ENCODE results near the gene UBXN4. TPM values are rescaled to one million over a fixed set of nuclear protein-coding genes. Genes with fewer than 3 reads are reported as not detected.
"Not testable (repeated sequence)": the region's sequence is repeated elsewhere in the genome, so short reads cannot be mapped to it uniquely, and the experiment has no call there.

UBXN4 gene
- total and polyA plus RNA-seq, 2 donors from 2014 or later, result 33.0 to 96.8 TPM

- no peaks in the 10 kb centered on the region for H3K27me3 ChIP-seq (ENCODE audit: control insufficient read depth, insufficient read depth, low read length)
- no peak for TF ChIP-seq CTCF (IDR thresholded peaks at IDR 0.05; ENCODE audit: borderline replicate concordance, extremely low read depth, insufficient read depth)
- FAIRE-seq, result no peak
- no peaks in the 10 kb centered on the region for H3K9me3 ChIP-seq (ENCODE audit: control insufficient read depth in 2 of 3, insufficient read depth in 1 of 3, low read length in 3 of 3)
- H3K27ac ChIP-seq (ENCODE audit: low read depth in 2 of 2, low read length in 2 of 2), result no peak overlapping the region
- no peak for DNase-seq
- H3K9ac ChIP-seq (ENCODE audit: low read length in 3 of 3), result no peak overlapping the region
- intact Hi-C loops (cut with DNase I), result no loop called here
- H3K4me1 ChIP-seq (ENCODE audit: control insufficient read depth in 2 of 3, insufficient read depth in 2 of 3, low read depth in 1 of 3, low read length in 3 of 3), result no peaks in the 10 kb centered on the region
- H3K4me3 ChIP-seq (ENCODE audit: low read length in 3 of 3), result no peak overlapping the region
- H3K36me3 ChIP-seq (ENCODE audit: control insufficient read depth in 2 of 3, insufficient read depth in 3 of 3, low read length in 3 of 3), result no peaks in the 10 kb centered on the region
Observed at GRCh38 chr2:135708159-135708558, 33.5 kb upstream of the UBXN4 start.

- no peak for FAIRE-seq
- peak; percentile 97 for TF ChIP-seq CTCF (IDR thresholded peaks at IDR 0.05; ENCODE audit: borderline replicate concordance, extremely low read depth, insufficient read depth)
- Histone ChIP-seq H3K9ac (ENCODE audit: low read length in 3 of 3) (no peak overlapping the region), H3K4me3 (ENCODE audit: low read length in 3 of 3) (no peak overlapping the region), H3K9me3 (ENCODE audit: control insufficient read depth in 2 of 3, insufficient read depth in 1 of 3, low read length in 3 of 3) (no peaks in the 10 kb centered on the region), H3K36me3 (ENCODE audit: control insufficient read depth in 2 of 3, insufficient read depth in 3 of 3, low read length in 3 of 3) (no peaks in the 10 kb centered on the region), H3K27ac (ENCODE audit: low read depth in 2 of 2, low read length in 2 of 2) (no peak overlapping the region), H3K4me1 (ENCODE audit: control insufficient read depth in 2 of 3, insufficient read depth in 2 of 3, low read depth in 1 of 3, low read length in 3 of 3) (no peaks in the 10 kb centered on the region), H3K27me3 (ENCODE audit: control insufficient read depth, insufficient read depth, low read length) (no peaks in the 10 kb centered on the region)
- intact Hi-C loops (cut with DNase I), result loop anchor here (5.0 kb wide), 1 partner anchor 708 kb away; no protein-coding TSS in a partner anchor
- peak in 4 of 5 donors; percentile 53 to 71 (median 62) for DNase-seq
Observed at GRCh38 chr2:135709992-135710391, 31.7 kb upstream of the UBXN4 start.

GRCh38 chr2:135715086-135715485 lies 26.6 kb upstream of the UBXN4 start:
- H3K9me3 ChIP-seq (ENCODE audit: control insufficient read depth in 2 of 3, insufficient read depth in 1 of 3, low read length in 3 of 3); DNase-seq; H3K27me3 ChIP-seq (ENCODE audit: control insufficient read depth, insufficient read depth, low read length); H3K9ac ChIP-seq (ENCODE audit: low read length in 3 of 3); H3K4me3 ChIP-seq (ENCODE audit: low read length in 3 of 3); FAIRE-seq; H3K27ac ChIP-seq (ENCODE audit: low read depth in 2 of 2, low read length in 2 of 2); H3K36me3 ChIP-seq (ENCODE audit: control insufficient read depth in 2 of 3, insufficient read depth in 3 of 3, low read length in 3 of 3); intact Hi-C loops (cut with DNase I); H3K4me1 ChIP-seq (ENCODE audit: control insufficient read depth in 2 of 3, insufficient read depth in 2 of 3, low read depth in 1 of 3, low read length in 3 of 3): not testable (repeated sequence)

- Histone ChIP-seq H3K9ac (ENCODE audit: low read length in 3 of 3) (no peak overlapping the region), H3K4me1 (ENCODE audit: control insufficient read depth in 2 of 3, insufficient read depth in 2 of 3, low read depth in 1 of 3, low read length in 3 of 3) (no peaks in the 10 kb centered on the region), H3K27me3 (ENCODE audit: control insufficient read depth, insufficient read depth, low read length) (no peaks in the 10 kb centered on the region), H3K4me3 (ENCODE audit: low read length in 3 of 3) (no peak overlapping the region), H3K9me3 (ENCODE audit: control insufficient read depth in 2 of 3, insufficient read depth in 1 of 3, low read length in 3 of 3) (no peaks in the 10 kb centered on the region), H3K36me3 (ENCODE audit: control insufficient read depth in 2 of 3, insufficient read depth in 3 of 3, low read length in 3 of 3) (peaks cover 0 to 8% (median 0%) of the 10 kb centered on the region in 3 donors), H3K27ac (ENCODE audit: low read depth in 2 of 2, low read length in 2 of 2) (no peak overlapping the region)
- peak in 1 of 5 donors; percentile 12 for DNase-seq
- TF ChIP-seq CTCF (IDR thresholded peaks at IDR 0.05; ENCODE audit: borderline replicate concordance, extremely low read depth, insufficient read depth), result no peak
- intact Hi-C loops (cut with DNase I), result no loop called here
- FAIRE-seq, result no peak
Observed at GRCh38 chr2:135728064-135728743, 13.5 kb upstream of the UBXN4 start.

Measured in kidney (tissue), 14 donors.